ENCODE data around the gene DCAF17. TPM values are rescaled to one million over a fixed set of nuclear protein-coding genes. Genes with fewer than 3 reads are reported as not detected.

Gene DCAF17
- total and polyA plus RNA-seq, 2 of the 13 experiments (the other 11 are each of a cell fraction or from before 2014, with no cell fraction given) = 13.7 to 30.0 TPM

DNA sequence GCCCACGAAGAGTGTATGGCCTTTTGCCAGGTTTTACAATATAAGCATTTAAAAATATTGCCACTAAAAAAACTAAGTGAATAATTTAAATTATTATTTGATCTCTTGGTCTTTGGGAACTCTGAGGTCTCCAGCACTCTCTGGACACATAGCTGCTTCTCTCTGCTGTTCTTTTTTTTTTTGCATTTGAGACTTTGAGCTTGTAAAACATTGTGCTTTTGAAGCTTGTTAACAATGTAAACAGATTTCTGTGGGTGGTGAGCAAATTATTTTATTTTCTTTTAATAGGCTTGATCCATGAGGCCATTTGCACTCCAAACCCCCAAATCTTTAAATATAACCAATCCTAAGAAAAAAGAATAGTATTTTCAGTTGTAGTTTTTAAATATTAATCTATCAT lies 42.0 kb downstream of the DCAF17 start (continued):
- TF ChIP-seq, protein P1, sequence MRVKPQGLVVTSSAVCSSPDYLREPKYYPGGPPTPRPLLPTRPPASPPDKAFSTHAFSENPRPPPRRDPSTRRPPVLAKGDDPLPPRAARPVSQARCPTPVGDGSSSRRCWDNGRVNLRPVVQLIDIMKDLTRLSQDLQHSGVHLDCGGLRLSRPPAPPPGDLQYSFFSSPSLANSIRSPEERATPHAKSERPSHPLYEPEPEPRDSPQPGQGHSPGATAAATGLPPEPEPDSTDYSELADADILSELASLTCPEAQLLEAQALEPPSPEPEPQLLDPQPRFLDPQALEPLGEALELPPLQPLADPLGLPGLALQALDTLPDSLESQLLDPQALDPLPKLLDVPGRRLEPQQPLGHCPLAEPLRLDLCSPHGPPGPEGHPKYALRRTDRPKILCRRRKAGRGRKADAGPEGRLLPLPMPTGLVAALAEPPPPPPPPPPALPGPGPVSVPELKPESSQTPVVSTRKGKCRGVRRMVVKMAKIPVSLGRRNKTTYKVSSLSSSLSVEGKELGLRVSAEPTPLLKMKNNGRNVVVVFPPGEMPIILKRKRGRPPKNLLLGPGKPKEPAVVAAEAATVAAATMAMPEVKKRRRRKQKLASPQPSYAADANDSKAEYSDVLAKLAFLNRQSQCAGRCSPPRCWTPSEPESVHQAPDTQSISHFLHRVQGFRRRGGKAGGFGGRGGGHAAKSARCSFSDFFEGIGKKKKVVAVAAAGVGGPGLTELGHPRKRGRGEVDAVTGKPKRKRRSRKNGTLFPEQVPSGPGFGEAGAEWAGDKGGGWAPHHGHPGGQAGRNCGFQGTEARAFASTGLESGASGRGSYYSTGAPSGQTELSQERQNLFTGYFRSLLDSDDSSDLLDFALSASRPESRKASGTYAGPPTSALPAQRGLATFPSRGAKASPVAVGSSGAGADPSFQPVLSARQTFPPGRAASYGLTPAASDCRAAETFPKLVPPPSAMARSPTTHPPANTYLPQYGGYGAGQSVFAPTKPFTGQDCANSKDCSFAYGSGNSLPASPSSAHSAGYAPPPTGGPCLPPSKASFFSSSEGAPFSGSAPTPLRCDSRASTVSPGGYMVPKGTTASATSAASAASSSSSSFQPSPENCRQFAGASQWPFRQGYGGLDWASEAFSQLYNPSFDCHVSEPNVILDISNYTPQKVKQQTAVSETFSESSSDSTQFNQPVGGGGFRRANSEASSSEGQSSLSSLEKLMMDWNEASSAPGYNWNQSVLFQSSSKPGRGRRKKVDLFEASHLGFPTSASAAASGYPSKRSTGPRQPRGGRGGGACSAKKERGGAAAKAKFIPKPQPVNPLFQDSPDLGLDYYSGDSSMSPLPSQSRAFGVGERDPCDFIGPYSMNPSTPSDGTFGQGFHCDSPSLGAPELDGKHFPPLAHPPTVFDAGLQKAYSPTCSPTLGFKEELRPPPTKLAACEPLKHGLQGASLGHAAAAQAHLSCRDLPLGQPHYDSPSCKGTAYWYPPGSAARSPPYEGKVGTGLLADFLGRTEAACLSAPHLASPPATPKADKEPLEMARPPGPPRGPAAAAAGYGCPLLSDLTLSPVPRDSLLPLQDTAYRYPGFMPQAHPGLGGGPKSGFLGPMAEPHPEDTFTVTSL (CRISPR knock-in tag; IDR thresholded peaks at IDR 0.05; ENCODE audit: borderline replicate concordance) = peak; percentile 18; the same call in 1 of the 2 replicates
- no peak for TF ChIP-seq ISL2 (CRISPR knock-in tag; IDR thresholded peaks at IDR 0.05)
- TF ChIP-seq, protein P2, sequence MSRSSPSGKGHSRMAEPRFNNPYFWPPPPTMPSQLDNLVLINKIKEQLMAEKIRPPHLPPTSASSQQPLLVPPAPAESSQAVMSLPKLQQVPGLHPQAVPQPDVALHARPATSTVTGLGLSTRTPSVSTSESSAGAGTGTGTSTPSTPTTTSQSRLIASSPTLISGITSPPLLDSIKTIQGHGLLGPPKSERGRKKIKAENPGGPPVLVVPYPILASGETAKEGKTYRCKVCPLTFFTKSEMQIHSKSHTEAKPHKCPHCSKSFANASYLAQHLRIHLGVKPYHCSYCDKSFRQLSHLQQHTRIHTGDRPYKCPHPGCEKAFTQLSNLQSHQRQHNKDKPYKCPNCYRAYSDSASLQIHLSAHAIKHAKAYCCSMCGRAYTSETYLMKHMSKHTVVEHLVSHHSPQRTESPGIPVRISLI (CRISPR knock-in tag; IDR thresholded peaks at IDR 0.05; ENCODE audit: borderline replicate concordance) = peak; percentile 57; the same call in 1 of the 2 replicates
- TF ChIP-seq ZNF644 (CRISPR knock-in tag; IDR thresholded peaks at IDR 0.05; ENCODE audit: low read depth) = no peak
- TF ChIP-seq, protein P3, sequence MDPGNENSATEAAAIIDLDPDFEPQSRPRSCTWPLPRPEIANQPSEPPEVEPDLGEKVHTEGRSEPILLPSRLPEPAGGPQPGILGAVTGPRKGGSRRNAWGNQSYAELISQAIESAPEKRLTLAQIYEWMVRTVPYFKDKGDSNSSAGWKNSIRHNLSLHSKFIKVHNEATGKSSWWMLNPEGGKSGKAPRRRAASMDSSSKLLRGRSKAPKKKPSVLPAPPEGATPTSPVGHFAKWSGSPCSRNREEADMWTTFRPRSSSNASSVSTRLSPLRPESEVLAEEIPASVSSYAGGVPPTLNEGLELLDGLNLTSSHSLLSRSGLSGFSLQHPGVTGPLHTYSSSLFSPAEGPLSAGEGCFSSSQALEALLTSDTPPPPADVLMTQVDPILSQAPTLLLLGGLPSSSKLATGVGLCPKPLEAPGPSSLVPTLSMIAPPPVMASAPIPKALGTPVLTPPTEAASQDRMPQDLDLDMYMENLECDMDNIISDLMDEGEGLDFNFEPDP (CRISPR knock-in tag; conservative IDR thresholded peaks at IDR 0.05) = no peak
- TF ChIP-seq FOXK1 (CRISPR knock-in tag; IDR thresholded peaks at IDR 0.05; ENCODE audit: borderline replicate concordance, low read depth) = no peak
- TF ChIP-seq, protein P4, sequence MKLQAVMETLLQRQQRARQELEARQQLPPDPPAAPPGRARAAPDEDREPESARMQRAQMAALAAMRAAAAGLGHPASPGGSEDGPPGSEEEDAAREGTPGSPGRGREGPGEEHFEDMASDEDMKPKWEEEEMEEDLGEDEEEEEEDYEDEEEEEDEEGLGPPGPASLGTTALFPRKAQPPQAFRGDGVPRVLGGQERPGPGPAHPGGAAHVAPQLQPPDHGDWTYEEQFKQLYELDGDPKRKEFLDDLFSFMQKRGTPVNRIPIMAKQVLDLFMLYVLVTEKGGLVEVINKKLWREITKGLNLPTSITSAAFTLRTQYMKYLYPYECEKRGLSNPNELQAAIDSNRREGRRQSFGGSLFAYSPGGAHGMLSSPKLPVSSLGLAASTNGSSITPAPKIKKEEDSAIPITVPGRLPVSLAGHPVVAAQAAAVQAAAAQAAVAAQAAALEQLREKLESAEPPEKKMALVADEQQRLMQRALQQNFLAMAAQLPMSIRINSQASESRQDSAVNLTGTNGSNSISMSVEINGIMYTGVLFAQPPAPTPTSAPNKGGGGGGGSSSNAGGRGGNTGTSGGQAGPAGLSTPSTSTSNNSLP (IDR thresholded peaks at IDR 0.05; ENCODE audit: low read depth, low read length) = peak; percentile 84
- TF ChIP-seq, protein P5, sequence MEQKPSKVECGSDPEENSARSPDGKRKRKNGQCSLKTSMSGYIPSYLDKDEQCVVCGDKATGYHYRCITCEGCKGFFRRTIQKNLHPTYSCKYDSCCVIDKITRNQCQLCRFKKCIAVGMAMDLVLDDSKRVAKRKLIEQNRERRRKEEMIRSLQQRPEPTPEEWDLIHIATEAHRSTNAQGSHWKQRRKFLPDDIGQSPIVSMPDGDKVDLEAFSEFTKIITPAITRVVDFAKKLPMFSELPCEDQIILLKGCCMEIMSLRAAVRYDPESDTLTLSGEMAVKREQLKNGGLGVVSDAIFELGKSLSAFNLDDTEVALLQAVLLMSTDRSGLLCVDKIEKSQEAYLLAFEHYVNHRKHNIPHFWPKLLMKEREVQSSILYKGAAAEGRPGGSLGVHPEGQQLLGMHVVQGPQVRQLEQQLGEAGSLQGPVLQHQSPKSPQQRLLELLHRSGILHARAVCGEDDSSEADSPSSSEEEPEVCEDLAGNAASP (CRISPR knock-in tag; IDR thresholded peaks at IDR 0.05; ENCODE audit: borderline replicate concordance) = no peak
- TF ChIP-seq NCOA5 (CRISPR knock-in tag; IDR thresholded peaks at IDR 0.05) = no peak
- no peak for TF ChIP-seq ZBTB21 (CRISPR knock-in tag; IDR thresholded peaks at IDR 0.05)
- 0 out of 2 replicates have a peak, but pooled peaks have one; percentile 25 for TF ChIP-seq HNF4A (CRISPR knock-in tag; IDR thresholded peaks at IDR 0.05)
- no peak for TF ChIP-seq MED1 (CRISPR knock-in tag; IDR thresholded peaks at IDR 0.05)
- TF ChIP-seq GATAD2A (CRISPR knock-in tag; IDR thresholded peaks at IDR 0.05) = no peak
- TF ChIP-seq, protein P6, sequence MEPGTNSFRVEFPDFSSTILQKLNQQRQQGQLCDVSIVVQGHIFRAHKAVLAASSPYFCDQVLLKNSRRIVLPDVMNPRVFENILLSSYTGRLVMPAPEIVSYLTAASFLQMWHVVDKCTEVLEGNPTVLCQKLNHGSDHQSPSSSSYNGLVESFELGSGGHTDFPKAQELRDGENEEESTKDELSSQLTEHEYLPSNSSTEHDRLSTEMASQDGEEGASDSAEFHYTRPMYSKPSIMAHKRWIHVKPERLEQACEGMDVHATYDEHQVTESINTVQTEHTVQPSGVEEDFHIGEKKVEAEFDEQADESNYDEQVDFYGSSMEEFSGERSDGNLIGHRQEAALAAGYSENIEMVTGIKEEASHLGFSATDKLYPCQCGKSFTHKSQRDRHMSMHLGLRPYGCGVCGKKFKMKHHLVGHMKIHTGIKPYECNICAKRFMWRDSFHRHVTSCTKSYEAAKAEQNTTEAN (CRISPR knock-in tag; conservative IDR thresholded peaks at IDR 0.05) = no peak
- TF ChIP-seq ZNF773 (CRISPR knock-in tag; IDR thresholded peaks at IDR 0.05; ENCODE audit: borderline replicate concordance) = no peak
- no peak for TF ChIP-seq HNRNPL (IDR thresholded peaks at IDR 0.05; ENCODE audit: low read depth, low read length)
- no peak for TF ChIP-seq CENPT (CRISPR knock-in tag; IDR thresholded peaks at IDR 0.05; ENCODE audit: low read depth)
